Mesenteric fat pad (tissue), 1 donor: ENCODE data around the gene KLK2. TPM values are rescaled to one million over a fixed set of nuclear protein-coding genes. Genes with fewer than 3 reads are reported as not detected.

Experiments
- DNase-seq: peaks from one replicate; pipeline ENCODE4 v3.0.0-alpha.2; 2020; ENCODE audit warnings: low spot score
- total RNA-seq: library from RNA; stranded (reverse); fragmentation: NEBNext Ultra II Directional; extraction: Animal tissue kit (Norgen Biotek cat#: 25700); gene quantifications from one replicate; pipeline ENCODE4 v1.2.1, GENCODE V29; 2021
- donor health status: DM: yes; HTN: yes; CAD: no.

Gene KLK2
- total RNA-seq, 1 donor from 2014 or later = not detected

- DNase-seq = no peak
These were observed 28.8 kb upstream of the KLK2 start for GRCh38 chr19:50844296-50844935.

GRCh38 chr19:50850738-50851137 is 22.5 kb upstream of the KLK2 start:
- DNase-seq = no peak

DNA sequence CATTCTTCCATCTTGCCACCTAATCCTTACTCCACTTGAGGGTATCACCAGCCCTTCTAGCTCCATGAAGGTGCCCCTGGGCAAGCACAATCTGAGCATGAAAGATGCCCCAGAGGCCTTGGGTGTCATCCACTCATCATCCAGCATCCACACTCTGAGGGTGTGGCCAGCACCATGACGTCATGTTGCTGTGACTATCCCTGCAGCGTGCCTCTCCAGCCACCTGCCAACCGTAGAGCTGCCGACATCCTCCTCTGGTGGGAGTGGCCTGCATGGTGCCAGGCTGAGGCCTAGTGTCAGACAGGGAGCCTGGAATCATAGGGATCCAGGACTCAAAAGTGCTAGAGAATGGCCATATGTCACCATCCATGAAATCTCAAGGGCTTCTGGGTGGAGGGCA is 21.6 kb upstream of the KLK2 start:
- no peak for DNase-seq

DNA sequence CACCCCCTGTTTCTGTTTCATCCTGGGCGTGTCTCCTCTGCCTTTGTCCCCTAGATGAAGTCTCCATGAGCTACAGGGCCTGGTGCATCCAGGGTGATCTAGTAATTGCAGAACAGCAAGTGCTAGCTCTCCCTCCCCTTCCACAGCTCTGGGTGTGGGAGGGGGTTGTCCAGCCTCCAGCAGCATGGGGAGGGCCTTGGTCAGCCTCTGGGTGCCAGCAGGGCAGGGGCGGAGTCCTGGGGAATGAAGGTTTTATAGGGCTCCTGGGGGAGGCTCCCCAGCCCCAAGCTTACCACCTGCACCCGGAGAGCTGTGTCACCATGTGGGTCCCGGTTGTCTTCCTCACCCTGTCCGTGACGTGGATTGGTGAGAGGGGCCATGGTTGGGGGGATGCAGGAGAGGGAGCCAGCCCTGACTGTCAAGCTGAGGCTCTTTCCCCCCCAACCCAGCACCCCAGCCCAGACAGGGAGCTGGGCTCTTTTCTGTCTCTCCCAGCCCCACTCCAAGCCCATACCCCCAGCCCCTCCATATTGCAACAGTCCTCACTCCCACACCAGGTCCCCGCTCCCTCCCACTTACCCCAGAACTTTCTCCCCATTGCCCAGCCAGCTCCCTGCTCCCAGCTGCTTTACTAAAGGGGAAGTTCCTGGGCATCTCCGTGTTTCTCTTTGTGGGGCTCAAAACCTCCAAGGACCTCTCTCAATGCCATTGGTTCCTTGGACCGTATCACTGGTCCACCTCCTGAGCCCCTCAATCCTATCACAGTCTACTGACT is 18.4 kb upstream of the KLK2 start, which contains the start of gene KLK3:
Gene KLK3, plus strand, starts transcription at position 280 of the 775 bp plus-strand sequence. Its CDS starts 41 bp downstream, at position 321.
- peak; percentile 78 for DNase-seq

- DNase-seq = peak; percentile 41
These were observed 15.9 kb upstream of the KLK2 start for GRCh38 chr19:50857366-50857765.

DNA sequence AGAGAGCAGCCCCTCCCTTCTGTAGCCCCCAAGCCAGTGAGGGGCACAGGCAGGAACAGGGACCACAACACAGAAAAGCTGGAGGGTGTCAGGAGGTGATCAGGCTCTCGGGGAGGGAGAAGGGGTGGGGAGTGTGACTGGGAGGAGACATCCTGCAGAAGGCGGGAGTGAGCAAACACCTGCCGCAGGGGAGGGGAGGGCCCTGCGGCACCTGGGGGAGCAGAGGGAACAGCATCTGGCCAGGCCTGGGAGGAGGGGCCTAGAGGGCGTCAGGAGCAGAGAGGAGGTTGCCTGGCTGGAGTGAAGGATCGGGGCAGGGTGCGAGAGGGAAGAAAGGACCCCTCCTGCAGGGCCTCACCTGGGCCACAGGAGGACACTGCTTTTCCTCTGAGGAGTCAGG is 14.4 kb upstream of the KLK2 start:
- peak; percentile 33 for DNase-seq

- DNase-seq = peak; percentile 81
These were observed 13.4 kb upstream of the KLK2 start for GRCh38 chr19:50859849-50860248.

GRCh38 chr19:50861010-50861409 is 12.2 kb upstream of the KLK2 start:
- DNase-seq = no peak

GRCh38 chr19:50861496-50862286 is 11.5 kb upstream of the KLK2 start:
- DNase-seq = no peak

- no peak for DNase-seq
These were observed 3.8 kb upstream of the KLK2 start for GRCh38 chr19:50869479-50869878.

DNA sequence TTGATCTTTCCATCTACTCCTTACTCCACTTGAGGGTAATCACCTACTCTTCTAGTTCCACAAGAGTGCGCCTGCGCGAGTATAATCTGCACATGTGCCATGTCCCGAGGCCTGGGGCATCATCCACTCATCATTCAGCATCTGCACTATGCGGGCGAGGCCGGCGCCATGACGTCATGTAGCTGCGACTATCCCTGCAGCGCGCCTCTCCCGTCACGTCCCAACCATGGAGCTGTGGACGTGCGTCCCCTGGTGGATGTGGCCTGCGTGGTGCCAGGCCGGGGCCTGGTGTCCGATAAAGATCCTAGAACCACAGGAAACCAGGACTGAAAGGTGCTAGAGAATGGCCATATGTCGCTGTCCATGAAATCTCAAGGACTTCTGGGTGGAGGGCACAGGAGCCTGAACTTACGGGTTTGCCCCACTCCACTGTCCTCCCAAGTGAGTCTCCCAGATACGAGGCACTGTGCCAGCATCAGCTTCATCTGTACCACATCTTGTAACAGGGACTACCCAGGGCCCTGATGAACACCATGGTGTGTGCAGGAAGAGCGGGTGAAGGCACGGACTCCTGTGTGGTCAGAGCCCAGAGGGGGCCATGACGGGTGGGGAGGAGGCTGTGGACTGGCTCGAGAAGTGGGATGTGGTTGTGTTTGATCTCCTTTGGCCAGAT is 2.7 kb upstream of the KLK2 start:
- no peak for DNase-seq

GRCh38 chr19:50874211-50874610 is 972 bp downstream of the KLK2 start:
- no peak for DNase-seq

GRCh38 chr19:50875795-50876422 is 2.7 kb downstream of the KLK2 start:
- no peak for DNase-seq

DNA sequence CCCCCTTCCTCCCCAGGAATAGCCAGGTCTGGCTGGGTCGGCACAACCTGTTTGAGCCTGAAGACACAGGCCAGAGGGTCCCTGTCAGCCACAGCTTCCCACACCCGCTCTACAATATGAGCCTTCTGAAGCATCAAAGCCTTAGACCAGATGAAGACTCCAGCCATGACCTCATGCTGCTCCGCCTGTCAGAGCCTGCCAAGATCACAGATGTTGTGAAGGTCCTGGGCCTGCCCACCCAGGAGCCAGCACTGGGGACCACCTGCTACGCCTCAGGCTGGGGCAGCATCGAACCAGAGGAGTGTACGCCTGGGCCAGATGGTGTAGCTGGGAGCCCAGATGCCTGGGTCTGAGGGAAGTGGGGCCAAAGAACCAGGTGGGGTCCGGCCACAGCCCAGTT is 3.2 kb downstream of the KLK2 start:
- DNase-seq = no peak

- no peak for DNase-seq
These were observed 4.1 kb downstream of the KLK2 start for GRCh38 chr19:50877338-50877737.

DNA sequence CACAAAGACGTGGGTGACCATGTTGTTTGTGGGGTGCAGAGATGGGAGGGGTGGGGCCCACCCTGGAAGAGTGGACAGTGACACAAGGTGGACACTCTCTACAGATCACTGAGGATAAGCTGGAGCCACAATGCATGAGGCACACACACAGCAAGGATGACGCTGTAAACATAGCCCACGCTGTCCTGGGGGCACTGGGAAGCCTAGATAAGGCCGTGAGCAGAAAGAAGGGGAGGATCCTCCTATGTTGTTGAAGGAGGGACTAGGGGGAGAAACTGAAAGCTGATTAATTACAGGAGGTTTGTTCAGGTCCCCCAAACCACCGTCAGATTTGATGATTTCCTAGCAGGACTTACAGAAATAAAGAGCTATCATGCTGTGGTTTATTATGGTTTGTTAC is 5.6 kb downstream of the KLK2 start:
- DNase-seq = no peak

GRCh38 chr19:50880241-50880640 is 7.0 kb downstream of the KLK2 start:
- no peak for DNase-seq

DNA sequence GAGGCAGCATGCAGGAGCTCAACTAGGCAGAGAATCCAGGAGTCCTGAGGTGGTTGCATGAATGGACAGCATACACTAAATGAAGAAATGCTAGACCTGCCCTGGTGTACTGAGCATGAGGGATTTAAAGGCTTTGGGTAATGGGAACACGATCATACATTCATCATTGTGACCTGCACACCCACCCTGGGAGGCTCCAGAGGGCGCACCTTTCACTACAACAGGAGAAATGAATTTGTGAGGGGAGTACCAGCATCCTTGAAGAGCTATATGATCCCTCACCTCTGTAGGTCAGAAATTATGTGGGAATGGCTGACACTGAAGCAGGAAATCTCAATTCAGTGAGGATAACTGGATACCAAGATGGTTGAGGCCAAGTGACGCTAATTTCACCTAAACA is 8.9 kb downstream of the KLK2 start:
- no peak for DNase-seq

DNA sequence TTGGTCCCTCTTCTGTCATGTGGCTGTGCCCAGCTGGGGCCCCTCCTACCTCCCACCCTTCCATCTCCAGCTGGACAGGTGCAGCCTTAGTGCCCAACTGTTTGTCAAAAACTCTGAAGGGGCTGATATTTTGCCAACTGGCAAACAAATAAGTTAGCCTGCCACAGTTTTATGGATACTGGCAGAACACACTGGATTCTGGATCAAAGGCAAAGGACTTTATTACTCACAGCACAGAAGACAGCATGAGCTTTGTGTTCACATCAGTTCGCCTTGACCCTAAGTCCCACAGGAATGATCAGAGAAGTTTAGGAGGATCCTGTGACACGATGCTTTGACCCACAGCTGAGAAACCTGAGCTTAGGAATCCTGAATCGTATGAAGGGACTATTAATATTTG is 16.4 kb downstream of the KLK2 start:
- no peak for DNase-seq

DNA sequence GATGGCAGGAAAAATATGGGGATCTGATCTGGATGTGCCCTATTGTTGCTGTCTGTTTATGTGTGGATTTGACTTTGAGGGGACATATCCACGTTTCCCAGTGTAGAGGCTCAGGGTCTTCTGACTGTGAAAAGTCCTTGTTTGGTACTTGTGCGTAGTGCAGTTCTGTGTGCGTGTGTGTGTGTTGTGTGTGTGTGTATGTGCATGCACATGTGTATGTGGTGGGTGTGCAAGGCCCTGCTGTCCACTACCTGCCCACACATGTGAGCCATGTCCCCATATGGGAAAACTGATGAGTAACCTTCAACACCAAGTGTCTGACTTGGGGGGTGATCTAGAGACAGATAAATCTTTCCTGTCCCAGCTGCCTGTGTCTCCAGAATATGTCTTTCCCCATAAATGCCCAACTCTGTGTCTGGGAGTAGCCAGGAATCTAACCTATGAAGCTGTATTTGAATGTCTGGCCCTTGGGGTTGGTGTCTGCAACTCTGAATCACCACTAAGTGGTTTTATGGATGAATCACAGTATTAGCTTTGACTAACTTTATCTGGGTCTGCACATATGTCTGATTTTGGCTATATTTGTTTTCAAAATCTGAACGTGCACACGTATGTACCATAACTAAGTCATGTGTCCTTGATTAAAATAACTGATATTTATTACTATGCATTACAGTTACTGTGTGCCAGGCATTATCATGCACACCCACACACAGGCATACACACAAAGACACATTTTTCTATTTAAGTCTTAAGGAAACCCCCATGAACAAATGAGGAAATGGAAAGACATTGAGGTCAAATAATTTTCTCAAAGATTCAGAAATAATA is 17.4 kb downstream of the KLK2 start:
- DNase-seq = no peak
